PC-9 (cell line): ENCODE results near the gene KIAA1217. TPM values are rescaled to one million over a fixed set of nuclear protein-coding genes. Genes with fewer than 3 reads are reported as not detected.

Experiments
- BruUV-seq: library from RNA; stranded (reverse); fragments of 400-500 nt; replicated peaks from 2 replicates; lab custom pipeline; 2021; lab: Mats Ljungman, UMichigan
- CTCF ChIA-PET: fragments of 300-600 bp; sonication (Branson Sonifier 250); formaldehyde crosslinking; loops from one replicate; lab custom pipeline; 2022; ENCODE audit warnings: antibody characterized with exemption; lab: Charles Lee
- POLR2A ChIA-PET: fragments of 300-600 bp; sonication (Branson Sonifier 250); formaldehyde crosslinking; loops from one replicate; lab custom pipeline; 2022; ENCODE audit warnings: antibody characterized with exemption; ENCODE audit not compliant: unreplicated experiment; lab: Charles Lee
- DNase-seq, 2 experiments: peaks; one replicate each; pipeline versions ENCODE4 v3.0.0 to v3.0.0-alpha.2; 2015 to 2022; ENCODE audit warnings: mixed read lengths in 1 of 2
- H2AFZ ChIP-seq: fragments of 200-600 bp; sonication (generic); 2 replicates; pipeline ENCODE4 v1.8.1; 2017; ENCODE audit warnings: antibody characterized with exemption
- H3F3A ChIP-seq: fragments of 200-600 bp; sonication (generic); 2 replicates; pipeline ENCODE4 v1.8.1; 2017; ENCODE audit warnings: antibody characterized with exemption, mild to moderate bottlenecking, low read depth; ENCODE audit not compliant: insufficient read depth
- H3K27ac ChIP-seq: fragments of 200-600 bp; sonication (generic); 2 replicates; pipeline ENCODE4 v1.6.1; 2016; ENCODE audit warnings: mixed run types
- H3K27me3 ChIP-seq: fragments of 200-600 bp; sonication (generic); 2 replicates; pipeline ENCODE4 v1.6.1; 2016; ENCODE audit warnings: low read depth, mixed run types; ENCODE audit not compliant: insufficient read depth
- H3K36me3 ChIP-seq: fragments of 200-600 bp; sonication (generic); 2 replicates; pipeline ENCODE4 v1.6.1; 2016; ENCODE audit warnings: low read depth, mixed run types
- H3K4me1 ChIP-seq: fragments of 200-600 bp; sonication (generic); replicated peaks from 2 replicates; pipeline ENCODE4 v1.6.1; 2016; ENCODE audit warnings: mixed run types; ENCODE audit not compliant: insufficient read depth
- H3K4me2 ChIP-seq: fragments of 200-600 bp; sonication (generic); 2 replicates; pipeline ENCODE4 v1.6.1; 2017; ENCODE audit warnings: mixed run types
- H3K4me3 ChIP-seq: fragments of 200-600 bp; sonication (generic); 2 replicates; pipeline ENCODE4 v1.6.1; 2016; ENCODE audit warnings: mixed run types
- H3K79me2 ChIP-seq: fragments of 200-600 bp; sonication (generic); 2 replicates; pipeline ENCODE4 v1.6.1; 2017; ENCODE audit warnings: low read depth, mixed run types
- H3K9me2 ChIP-seq: fragments of 200-600 bp; sonication (generic); 2 replicates; pipeline ENCODE4 v1.8.1; 2017; ENCODE audit warnings: mild to moderate bottlenecking; ENCODE audit not compliant: insufficient read depth
- H3K9me3 ChIP-seq: fragments of 200-600 bp; sonication (generic); 2 replicates; pipeline ENCODE4 v1.8.1; 2016; ENCODE audit warnings: low read depth; ENCODE audit not compliant: insufficient read depth
- H4K20me1 ChIP-seq: fragments of 200-600 bp; sonication (generic); 2 replicates; pipeline ENCODE4 v1.8.1; 2017; ENCODE audit not compliant: insufficient read depth
- CTCF ChIP-seq: fragments of 200-600 bp; sonication (generic); conservative IDR thresholded peaks from 2 replicates; pipeline ENCODE4 v1.6.1; 2017; ENCODE audit warnings: mixed run types, antibody characterized with exemption, mild to moderate bottlenecking, moderate library complexity
- EZH2 ChIP-seq: fragments of 200-600 bp; sonication (generic); IDR thresholded peaks from 2 replicates; pipeline ENCODE4 v1.8.0; 2017; ENCODE audit warnings: antibody characterized with exemption, low read depth
- intact Hi-C: fragments of 100-400 bp; cut with micrococcal nuclease; formaldehyde crosslinking; loops from one replicate; pipeline ENCODE4 v1.10.0; 2022; ENCODE audit not compliant: unreplicated experiment
- total RNA-seq: library from RNA; stranded (reverse); gene quantifications from 2 replicates; pipeline ENCODE4 v1.2.3, GENCODE V29; 2021

Gene KIAA1217
- total RNA-seq, 1 experiment from 2014 or later: 41.1 TPM

- ChIA-PET CTCF (no interaction called here), POLR2A (no interaction called here)
- Histone ChIP-seq H3K79me2 (no peaks in the 10 kb centered on the region), H3K36me3 (no peaks in the 10 kb centered on the region), H3K4me1 (peaks cover 43% of the 10 kb centered on the region), H3K4me2 (no peak overlapping the region), H3K27ac (no peak overlapping the region), H3F3A (peaks cover 18% of the 10 kb centered on the region), H2AFZ (no peak overlapping the region), H3K27me3 (no peaks in the 10 kb centered on the region), H3K9me2 (no peaks in the 10 kb centered on the region), H4K20me1 (no peaks in the 10 kb centered on the region), H3K9me3 (no peaks in the 10 kb centered on the region), H3K4me3 (no peak overlapping the region)
- intact Hi-C loops: no loop called here
- no peak for TF ChIP-seq CTCF
- no peak for TF ChIP-seq EZH2
- BruUV-seq: no TSS peak
- no peak for DNase-seq
These were observed 221.7 kb downstream of the KIAA1217 start for GRCh38 chr10:24430591-24430990.

- Histone ChIP-seq H3K79me2 (no peaks in the 10 kb centered on the region), H3K4me2 (peak overlapping the region; percentile 32; the same call in 1 of the 2 replicates), H4K20me1 (no peaks in the 10 kb centered on the region), H3K27ac (peak overlapping the region; percentile 64), H3K9me3 (no peaks in the 10 kb centered on the region), H3K27me3 (no peaks in the 10 kb centered on the region), H3K4me1 (peaks cover 44% of the 10 kb centered on the region), H3K36me3 (no peaks in the 10 kb centered on the region), H3K9me2 (no peaks in the 10 kb centered on the region), H3F3A (peaks cover 20% of the 10 kb centered on the region), H3K4me3 (no peak overlapping the region), H2AFZ (no peak overlapping the region)
- BruUV-seq: no TSS peak
- peak; percentile 58 to 93 for DNase-seq
- intact Hi-C loops: loop anchor here (2.0 kb wide), 2 partner anchors 32 to 50 kb away; no protein-coding TSS in a partner anchor
- CTCF ChIA-PET: interaction anchor here (0.7 kb wide), 1 partner anchor 49 kb away, joined by 10 read pairs; no protein-coding TSS in a partner anchor
- TF ChIP-seq EZH2 (no peak), CTCF (no peak)
- POLR2A ChIA-PET: interaction anchor here (0.6 to 1.0 kb wide), 5 partner anchors 25 to 538 kb away, joined by 3 to 10 read pairs (median 6); no protein-coding TSS in a partner anchor
These were observed 223.8 kb downstream of the KIAA1217 start for GRCh38 chr10:24432478-24433416.

GRCh38 chr10:24433705-24434104 is 224.8 kb downstream of the KIAA1217 start:
- Histone ChIP-seq H3K27ac (no peak overlapping the region), H3K9me3 (no peaks in the 10 kb centered on the region), H3F3A (peaks cover 20% of the 10 kb centered on the region), H3K9me2 (no peaks in the 10 kb centered on the region), H3K4me3 (no peak overlapping the region), H3K4me1 (peaks cover 34% of the 10 kb centered on the region), H3K27me3 (no peaks in the 10 kb centered on the region), H3K4me2 (no peak overlapping the region), H4K20me1 (no peaks in the 10 kb centered on the region), H3K36me3 (no peaks in the 10 kb centered on the region), H3K79me2 (no peaks in the 10 kb centered on the region), H2AFZ (no peak overlapping the region)
- ChIA-PET CTCF (no interaction called here), POLR2A (no interaction called here)
- no TSS peak for BruUV-seq
- intact Hi-C loops: loop anchor here (2.0 kb wide), 2 partner anchors 31 to 49 kb away; no protein-coding TSS in a partner anchor
- TF ChIP-seq CTCF (no peak), EZH2 (no peak)
- DNase-seq: no peak
